Esophagus muscularis mucosa (tissue), 3 donors: ENCODE results near the gene TOR1AIP1.

Experiments used
- CTCF ChIP-seq, 3 experiments: fragments of 200-600 bp in 2 of 3; fragments of 450-650 bp in 1 of 3; sonication (generic) in 2 of 3; IDR thresholded peaks; one replicate each; pipeline ENCODE4 v1.5.1; 2017 to 2019; ENCODE audit warnings: antibody characterized with exemption in 3 of 3, mild to moderate bottlenecking in 2 of 3, moderate library complexity in 1 of 3
- POLR2A ChIP-seq: fragments of 450-650 bp; IDR thresholded peaks from one replicate; pipeline ENCODE4 v1.6.1; 2017; ENCODE audit warnings: antibody characterized with exemption, moderate library complexity, mild to moderate bottlenecking, low read depth

DNA sequence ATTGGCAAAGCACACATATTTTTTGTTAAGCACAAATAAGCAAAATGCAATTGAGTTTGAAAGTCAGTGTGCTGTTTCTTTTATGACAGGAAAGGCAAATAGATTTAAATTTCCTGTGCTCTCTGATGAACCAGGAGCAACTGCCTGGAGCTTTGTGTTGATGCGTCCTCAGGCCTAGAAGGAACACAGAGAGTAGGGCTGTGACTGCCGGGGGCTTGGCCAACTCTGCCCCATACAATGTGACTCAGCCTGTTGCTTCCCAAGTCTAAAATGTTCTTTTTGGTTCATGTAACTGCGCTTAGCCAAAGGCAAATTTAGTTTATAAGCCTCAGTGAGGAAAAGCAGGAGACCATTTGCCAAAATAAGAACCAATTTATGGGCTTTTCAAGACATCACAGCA, 42.0 kb upstream of the TOR1AIP1 start:
- TF ChIP-seq CTCF (IDR thresholded peaks at IDR 0.05) (no peak), POLR2A (no peak)
